Suppressor macrophage treated with lipopolysaccharide for 1 hour (primary cell): ENCODE data around the gene C13orf46.
"Not testable (repeated sequence)": the region's sequence is repeated elsewhere in the genome, so short reads cannot be mapped to it uniquely, and the experiment has no call there.

Source experiments
- DNase-seq, 3 donors: peaks; one replicate each; pipeline ENCODE4 v3.0.0-alpha.2; 2020 to 2022

C13orf46 gene

DNA sequence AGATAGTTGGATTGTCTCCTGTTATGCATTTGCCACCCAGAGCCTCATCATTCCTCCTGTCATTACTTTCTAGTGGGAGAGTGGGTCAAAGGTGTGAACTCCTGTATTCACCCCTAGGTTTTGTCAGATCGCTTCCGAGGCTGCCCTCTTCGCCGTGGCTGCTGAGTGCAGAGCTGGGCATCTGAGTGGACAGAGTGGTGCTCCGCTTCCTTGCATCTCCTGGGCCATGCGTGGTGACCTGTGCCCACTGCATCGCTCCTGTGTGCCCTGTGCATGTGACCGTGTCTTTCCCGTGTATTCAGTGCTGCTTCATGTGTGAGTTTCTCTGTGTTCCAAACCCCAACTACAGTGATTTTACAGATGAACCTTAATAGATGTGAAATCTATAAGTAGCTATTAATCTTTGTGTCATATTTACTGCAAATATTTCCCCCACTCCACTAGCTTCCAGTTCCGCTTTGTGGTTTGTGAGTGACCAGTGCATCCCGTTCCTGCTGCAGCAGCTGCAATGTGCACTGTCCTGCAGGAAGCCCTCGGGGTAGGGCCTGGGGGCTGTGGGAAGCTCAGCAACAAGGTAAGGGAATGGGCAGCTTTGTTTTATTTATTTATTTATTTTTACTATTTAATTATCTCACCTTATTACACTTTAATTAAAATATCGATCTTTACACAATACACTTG lies 53.1 kb downstream of the C13orf46 start:
- DNase-seq, result peak; percentile 28 to 55 (median 50)

DNA sequence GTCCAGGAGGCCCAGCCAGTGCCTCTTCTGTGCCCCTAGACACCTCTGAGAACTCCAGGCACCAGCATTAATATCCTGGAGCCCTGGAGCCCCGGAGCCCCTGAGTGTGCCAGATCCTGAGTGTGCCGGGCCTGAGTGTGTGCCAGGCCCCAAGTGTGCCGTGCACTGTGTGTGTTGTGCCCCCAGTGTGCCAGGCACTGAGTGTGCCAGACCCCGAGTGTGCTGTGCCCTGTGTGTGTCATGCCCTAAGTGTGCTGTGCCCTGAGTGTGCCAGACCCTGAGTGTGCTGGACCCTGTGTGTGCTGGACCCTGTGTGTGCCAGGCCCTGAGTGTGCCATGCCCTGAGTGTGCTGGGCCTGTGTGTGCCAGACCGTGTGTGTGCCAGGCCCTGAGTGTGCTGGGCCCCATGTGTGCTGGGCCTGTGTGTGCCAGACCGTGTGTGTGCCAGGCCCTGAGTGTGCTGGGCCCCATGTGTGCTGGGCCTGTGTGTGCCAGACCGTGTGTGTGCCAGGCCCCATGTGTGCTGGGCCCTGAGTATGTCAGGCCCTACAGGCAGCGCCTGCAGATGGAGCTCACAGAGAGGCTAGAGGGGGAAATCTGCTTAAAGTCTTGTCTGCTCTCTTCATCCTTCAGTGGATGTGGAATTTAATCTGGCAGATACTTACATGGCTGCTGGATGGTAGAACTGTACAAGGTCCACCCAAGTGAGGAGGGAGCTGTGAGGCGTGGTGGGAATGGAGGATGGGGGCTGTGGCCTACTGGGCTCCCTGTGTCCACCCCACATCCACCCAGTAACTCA lies 53.9 kb downstream of the C13orf46 start:
- no peak for DNase-seq

DNA sequence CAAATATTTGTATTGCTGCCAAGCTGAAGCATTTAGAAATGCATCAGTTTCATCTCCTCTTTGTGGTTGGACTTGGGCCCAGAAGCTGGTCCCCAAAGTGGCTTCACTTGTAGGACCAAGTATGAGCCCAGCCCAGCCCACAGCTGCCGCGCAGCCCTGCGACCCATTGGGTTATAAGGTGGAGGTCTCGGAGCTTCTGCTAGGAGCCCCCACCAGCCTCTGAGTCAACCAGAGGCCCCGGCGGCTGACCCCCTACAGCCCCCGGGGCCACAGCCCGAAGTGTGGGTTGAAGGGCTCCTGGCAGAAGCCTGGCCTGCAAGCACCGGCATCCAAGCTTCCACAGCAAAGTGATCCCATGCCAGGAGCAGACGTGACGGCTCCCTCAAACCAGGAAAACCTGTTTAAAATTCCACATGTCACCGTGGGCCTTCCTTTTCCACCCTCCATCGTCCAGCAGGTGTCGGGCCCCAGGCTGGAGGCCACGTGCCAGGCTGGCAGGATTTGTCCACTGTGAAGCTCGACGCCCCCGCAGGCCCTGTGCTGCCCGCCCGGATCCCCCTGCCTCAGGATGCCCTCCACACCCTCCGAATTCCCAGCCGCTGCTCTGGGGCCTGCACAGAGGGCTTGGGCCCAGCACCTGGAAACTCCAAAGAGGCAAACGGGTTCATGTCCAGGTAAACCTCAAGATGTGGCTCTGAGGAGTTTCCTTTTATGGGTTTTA lies 54.7 kb downstream of the C13orf46 start:
- DNase-seq, result no peak

DNA sequence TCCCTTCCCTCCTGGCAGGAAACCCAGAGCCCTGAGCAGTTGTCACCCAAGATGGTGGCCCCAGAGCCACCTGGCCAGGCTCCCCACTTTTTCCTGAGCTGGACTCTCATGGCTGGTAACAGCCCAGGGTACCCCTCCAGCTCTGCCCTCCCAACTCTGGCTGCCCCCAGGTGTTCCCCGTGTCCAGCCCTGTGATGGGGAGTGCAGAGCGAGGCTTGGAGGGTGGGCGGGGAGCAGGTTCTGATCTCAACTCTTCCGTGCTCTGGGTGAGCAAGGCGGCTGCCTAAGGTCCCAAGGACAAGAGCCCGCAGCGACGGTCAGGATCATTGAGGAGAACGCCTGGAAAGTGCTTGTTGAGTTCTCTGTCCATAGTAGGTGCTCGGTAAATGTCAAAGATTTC lies 55.3 kb downstream of the C13orf46 start:
- no peak for DNase-seq

DNA sequence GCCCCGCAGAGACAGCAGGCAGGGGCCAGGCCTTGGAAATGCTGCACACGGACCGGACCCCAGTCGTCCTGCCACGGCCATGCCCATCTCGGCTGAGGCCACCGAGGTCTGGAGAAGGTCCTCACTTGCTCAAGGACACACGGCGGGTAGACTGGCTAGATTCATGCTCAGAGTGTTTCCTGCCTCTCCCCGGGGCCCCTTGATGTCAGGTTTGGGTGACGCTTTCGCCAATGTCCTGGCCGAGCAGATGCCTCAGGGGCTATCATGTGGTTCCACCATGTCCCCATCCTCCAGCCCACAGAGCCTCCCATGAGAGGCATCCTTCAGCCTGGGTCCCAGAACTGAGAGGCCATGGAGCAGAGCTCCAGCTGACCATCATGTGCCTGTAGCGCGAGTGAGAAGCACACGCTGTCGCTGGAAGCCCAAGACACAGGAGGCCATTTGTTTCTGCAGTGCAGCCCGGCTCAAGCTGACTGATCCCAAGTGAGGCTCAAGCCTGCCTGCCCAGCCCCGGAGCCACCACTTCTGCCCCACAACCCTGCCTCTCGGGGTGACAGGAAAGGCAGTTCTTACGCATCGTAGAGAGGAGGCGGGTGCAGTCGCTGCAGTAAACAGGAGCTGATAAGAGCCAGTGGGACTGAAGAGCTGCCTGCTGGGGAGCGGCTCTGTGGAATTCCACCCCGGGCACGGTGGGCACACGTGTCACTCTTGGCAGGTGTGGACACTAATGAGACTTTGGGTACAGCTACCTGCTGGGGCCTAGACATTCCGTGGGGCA lies 56.1 kb downstream of the C13orf46 start:
- no peak for DNase-seq

DNA sequence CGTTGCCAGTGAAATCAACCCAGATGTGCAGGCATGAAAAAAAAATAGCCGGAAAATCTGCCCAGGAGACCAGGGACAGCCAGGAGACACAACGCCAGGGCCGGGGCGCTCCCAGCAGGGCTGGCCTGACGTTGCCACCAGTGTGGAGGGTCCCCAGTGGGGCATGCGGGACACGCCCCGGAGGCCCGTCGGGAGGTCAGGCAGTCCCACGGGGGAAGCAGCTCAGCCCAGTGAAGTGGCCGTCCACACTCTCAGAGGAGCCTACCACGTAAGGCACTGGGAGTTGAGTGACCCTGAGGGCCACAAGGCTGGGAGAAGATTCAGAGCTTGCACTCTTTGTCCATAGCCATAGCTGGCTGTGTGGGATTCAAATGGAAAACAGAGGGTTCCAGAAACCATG lies 56.8 kb downstream of the C13orf46 start:
- DNase-seq, result no peak

DNA sequence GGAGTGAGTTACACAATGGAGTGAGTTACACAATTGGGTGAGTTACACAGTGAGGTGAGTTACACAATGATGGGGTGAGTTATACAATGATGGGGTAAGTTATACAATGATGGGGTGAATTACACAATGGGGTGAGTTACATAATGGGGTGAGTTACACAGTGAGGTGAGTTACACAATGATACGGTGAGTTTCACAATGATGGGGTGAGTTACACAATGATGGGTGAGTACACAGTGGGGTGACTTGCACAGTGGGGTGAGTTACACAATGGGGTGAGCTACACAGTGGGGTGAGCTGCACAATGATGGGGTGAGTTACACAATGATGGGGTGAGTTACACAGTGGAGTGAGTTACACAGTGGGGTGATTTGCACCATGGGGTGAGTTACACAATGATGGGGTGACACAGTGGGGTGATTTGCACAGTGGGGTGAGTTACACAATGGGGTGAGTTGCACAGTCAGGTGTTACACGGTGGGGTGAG lies 57.5 kb downstream of the C13orf46 start:
- DNase-seq, result peak; percentile 5 to 43 (median 25)

DNA sequence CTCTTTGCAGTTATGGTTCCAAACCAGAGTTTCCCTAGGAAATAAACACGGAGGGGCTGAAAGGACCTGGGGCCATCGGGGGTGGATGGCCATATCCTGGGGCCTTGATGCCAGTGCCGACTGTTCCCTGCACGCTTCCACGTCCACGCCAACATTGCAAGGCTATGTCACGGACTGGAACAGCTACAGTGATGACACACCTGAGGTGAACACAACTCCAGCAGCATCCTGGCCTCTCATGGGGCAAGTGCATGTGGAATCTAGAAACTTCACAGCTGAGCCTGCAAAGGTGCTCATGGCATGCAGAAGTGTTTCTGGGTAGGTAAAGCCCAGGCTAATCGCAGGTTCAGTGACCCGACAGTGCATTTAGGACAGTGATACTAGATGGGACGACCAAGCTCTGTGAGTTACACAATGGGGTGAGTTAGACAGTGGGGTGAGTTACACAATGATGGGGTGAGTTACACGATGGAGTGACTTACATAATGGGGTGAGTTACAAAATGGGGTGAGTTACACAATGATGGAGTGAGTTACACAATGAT lies 58.0 kb downstream of the C13orf46 start:
- DNase-seq, result no peak

DNA sequence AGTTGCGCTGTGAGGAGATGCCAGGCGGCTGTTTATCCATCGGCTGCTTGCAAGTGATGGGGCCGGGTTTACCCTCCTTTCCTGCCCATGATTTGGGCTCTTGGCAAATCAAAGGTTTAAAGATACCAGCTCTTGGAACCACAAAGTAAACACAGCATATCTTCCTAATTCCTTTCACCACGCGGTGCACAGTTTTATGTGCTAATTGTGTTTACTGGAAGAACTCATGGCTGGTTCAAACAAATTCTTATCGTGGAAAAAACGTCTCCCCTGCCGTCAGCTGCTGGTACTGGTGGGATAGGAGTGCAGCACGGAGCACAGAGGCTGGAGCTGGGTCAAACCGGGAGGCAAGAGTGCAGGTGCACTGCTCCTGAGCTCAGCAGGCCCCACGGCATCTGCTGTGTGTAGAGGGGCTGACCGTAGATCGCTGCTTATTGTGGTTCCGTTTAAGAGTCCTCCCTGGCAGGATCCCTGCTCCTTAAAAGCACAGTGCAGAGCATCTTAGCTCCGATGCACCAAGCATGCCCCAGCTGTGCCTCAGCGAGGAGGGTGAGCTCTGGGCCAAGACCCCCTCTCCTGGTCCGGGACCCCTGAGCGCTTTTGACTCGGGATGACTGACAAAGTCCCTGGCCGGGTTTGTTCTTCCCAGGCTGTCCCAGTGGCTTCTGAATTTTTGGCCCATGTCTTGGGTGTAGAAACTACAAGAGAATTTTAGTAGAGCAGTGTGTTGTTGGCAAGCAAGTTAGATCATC lies 58.7 kb downstream of the C13orf46 start:
- no peak for DNase-seq

DNA sequence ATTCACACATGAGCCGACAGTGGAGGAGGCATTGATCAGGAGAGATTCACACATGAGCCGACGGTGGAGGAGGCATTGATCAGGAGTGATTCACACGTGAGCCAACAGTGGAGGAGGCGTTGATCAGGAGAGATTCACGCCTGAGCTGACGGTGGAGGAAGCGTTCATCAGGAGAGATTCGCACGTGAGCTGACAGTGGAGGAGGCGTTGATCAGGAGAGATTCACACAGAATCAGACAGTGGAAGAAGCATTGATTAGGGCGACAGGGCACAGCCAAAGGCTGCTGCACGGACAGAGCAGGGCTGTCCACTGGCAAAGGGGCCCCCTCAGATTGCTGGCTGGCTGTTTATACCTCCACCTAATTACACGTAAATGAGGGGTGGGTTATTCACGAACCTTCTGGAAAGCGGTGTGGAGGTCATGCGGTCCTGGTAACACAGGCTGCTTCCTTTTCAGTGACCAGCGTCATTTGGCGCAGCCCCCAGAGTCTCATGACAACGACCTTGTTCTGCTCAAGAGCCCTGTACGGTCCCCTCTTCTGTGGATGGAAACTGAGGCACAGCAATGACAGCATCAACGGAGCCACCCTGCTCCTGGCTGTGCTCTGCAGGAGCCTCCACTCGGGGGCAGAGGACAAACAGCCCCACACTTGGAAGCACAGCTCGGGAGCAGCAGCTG lies 59.4 kb downstream of the C13orf46 start:
- DNase-seq, result no peak

DNA sequence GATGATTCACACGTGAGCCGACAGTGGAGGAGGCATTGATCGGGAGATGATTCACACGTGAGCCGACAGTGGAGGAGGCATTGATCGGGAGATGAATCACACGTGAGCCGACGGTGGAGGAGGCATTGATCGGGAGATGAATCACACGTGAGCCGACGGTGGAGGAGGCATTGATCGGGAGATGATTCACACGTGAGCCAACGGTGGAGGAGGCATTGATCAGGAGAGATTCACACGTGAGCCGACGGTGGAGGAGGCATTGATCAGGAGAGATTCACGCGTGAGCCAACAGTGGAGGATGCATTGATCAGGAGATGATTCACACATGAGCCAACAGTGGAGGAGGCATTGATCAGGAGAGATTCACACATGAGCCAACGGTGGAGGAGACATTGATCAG lies 60.0 kb downstream of the C13orf46 start:
- DNase-seq, result not testable (repeated sequence)

DNA sequence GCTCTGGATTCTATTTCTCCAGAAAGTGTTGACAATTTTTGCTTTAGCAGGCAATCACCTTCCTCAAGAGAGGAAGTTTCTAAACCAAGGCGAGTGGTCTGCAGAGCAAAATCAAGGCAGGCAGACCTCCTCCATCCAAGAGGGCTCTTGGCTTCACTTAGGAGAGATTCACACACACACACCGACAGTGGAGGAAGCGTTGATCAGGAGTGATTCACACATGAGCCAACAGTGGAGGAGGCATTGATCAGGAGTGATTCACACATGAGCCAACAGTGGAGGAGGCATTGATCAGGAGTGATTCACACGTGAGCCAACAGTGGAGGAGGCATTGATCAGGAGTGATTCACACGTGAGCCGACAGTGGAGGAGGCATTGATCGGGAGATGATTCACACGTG lies 60.5 kb downstream of the C13orf46 start:
- DNase-seq, result not testable (repeated sequence)

DNA sequence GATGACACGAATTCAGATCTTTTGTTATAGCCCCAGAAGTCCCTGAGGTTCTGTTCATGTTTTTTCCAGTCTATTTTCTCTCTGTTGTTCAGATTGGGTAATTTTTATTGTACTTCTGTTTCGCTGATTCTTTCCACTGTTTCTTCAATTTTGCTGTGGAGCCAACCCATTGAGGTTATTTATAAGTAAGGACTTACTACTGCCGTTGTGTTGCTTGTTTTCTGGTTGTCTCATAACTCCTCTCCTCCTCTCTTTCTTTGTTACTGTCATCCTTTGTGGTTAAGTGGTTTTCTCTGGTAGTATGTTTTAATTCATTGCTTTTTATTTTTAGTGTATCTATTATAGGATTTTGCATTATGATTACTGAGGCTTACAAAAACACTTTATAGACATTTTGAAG lies 61.3 kb downstream of the C13orf46 start:
- DNase-seq, result no peak

DNA sequence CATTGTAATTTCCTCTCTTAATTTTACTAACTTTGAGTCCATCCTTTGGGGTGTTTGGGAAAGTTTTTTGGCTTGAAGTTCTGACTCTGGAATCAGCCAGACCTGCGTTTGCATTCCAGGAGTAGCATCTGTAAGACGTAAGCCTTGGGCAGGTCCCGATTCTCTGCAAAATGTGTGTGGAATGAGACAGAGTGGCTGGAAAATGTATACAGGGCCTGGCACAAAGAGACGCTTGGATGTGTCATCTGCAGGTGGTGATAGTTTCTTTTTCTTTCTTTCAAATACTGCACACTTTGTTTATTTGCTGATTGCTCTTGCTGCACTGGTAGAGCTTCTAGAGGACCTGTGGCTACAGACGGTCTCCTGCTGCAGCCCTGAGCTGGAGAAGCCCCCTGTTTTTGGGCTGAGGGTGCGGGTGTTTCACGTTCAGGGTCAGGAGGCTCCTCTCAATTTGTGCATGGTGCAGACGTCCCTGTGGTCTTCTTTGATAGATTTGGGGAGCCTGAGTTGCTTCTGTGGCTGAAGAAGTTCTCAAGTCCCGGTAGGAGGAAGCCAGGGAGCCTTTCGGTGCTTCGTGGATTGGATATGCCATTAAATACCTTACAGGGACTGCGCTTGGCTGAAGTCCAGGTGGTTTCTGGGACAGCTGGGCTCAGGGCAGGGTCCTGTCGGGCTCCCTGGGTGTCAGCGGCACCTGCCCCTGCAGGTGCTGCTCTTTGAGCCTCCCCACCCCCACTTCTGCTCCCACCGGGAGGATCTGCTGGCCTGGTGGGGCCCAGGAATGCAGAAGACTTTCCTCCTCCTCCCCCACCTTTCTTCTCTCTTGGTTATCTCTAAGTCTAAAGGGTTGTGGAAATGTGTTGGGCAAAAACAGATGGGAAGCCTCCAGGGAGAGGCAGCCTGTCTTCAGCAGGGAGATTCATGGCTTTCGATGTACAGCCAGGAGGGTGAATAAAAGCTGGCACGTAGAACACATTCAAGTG lies 66.0 kb downstream of the C13orf46 start:
- no peak for DNase-seq

DNA sequence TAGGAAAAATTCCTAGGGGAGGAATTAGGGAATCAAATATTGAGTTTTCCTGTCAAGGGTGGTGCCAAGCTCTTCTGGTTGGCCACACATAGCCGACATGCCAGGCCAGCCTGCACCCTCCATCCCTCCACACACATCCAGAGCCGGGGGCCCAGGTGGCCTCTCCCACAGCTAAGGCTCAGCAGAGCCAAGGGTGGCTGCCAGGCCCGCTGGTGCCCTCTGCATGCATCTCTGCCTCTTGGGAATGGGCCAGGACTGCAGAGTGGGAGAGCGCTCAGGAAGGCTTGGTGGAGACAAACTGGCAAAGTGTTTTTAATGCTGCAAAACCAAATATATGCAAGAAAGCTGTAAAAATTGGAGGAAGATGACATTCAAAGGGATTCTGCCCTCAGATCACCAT lies 67.3 kb downstream of the C13orf46 start:
- DNase-seq, result no peak

DNA sequence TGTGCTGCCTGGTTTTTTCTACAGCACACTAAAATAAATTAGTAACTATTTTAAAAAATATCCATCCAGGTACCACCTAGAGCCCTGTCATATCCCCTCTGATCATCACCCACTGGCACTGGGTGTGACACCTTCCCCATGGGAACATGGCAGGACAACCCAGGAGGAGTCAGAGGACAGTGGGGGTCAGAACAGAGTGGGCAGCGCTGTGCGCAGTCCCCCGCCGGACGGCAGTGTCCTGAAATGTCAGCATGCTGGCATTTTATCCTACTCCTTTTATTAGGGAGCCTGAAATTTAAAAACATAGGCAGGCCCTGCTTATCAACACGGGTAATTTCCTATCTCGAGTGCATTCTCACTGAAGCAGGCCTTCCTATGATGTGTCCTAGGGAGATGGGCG lies 67.9 kb downstream of the C13orf46 start:
- no peak for DNase-seq

DNA sequence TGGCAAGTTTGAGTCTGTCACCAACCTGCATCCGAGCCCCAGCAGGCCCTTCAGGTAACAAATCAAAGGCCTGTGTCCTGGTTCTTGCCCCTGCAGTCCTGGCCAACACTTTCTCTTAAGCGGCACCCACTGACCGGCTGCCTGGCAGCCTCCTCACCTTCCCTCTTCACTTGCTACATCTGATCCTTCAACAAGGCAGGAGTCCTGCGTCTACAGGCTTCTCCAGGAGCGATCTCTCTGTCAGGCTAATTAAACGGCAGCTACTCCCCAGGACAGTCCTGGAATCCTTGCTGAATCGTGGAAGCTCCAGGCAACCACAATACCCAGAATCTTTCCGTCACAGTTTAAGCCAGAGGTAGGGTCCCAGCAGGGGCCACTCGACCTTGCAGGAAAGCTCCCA lies 68.9 kb downstream of the C13orf46 start:
- no peak for DNase-seq

DNA sequence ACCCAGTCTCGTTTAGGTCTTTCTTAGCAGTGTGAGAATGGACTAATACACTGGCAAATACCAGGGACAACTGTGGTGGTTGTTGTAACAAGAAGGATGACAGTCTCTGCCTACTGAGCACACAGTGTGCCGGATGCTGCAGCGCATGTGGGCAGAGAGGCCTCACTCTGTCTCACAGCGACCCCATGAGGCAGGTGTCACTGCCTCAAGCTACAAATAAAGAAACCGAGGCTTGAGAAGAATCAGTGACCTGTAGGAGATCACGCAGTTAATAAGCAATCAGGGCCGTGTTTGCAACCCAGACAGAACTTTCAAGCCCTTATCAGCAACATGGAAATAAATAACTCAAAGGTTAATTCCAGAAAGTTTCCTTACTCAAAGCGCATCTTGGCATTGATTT lies 69.5 kb downstream of the C13orf46 start:
- DNase-seq, result peak in 1 of 3 donors; percentile 12

DNA sequence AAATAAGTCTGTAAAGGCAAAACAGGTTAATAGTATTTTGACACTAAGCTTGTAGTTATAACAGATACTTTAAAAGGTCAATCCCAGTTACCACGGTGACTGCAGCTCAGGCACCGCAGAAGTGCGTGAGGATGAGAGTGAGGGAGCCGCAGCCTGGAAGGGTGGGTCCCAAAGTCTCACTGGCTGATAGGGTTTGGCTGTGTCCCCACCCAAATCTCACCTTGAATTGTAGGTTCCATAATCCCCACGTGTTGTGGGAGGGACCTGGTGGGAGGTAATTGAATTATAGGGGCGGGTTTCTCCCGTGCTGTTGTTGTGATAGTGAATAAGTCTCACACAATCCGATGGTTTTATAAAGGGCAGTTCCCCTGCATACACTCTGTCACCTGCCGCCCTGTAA lies 70.0 kb downstream of the C13orf46 start:
- DNase-seq, result no peak
